Medulla oblongata (tissue), 1 donor: ENCODE results near the gene ATAD3A.
A peak's percentile ranks its signal among the peaks of the same experiment; 100 is the strongest.
"Not testable (repeated sequence)": the region's sequence is repeated elsewhere in the genome, so short reads cannot be mapped to it uniquely, and the experiment has no call there.

ENCODE experiments used
- DNase-seq: peaks from one replicate; pipeline ENCODE4 v3.0.0-alpha.2; 2015; ENCODE audit errors: extremely low spot score

The ATAD3A gene

DNA sequence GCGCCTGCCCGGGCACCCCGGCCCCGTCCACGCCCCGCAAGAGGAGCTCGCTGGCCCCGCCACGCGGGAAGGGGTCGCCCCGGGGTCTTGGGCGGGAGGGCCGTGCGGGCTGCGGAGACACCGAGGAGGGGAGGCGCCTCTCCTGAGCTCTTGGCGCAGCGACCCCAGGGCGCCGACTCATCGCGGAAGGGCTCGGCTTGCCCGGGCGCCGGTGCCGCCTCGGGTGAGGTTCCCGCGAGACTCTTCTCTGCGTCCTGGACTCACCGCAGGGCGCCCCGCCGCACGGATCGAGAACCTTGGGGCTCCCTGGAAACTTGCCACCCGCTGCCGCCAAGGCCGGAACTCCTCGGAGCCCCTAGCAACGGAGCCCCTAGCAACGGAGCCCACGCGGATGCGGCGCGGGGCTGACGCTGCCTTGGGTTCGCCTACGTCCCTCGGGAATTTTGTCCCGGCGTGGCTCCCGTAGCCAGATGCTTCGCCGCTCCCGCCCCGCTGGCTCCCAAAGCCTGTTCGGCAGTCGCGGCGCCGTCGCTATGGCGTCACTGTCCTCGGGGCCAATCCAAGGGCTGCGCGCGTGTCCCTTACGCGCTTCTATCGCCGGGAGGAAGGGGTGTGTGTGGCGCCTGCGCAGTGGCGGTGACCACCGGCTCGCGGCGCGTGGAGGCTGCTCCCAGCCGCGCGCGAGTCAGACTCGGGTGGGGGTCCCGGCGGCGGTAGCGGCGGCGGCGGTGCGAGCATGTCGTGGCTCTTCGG lies at the start of gene ATAD3A:
ATAD3A (plus strand) TSS at position 630 of the 753 bp plus-strand sequence; CDS start at position 737, 107 bp downstream.
- DNase-seq = peak; percentile 98

DNA sequence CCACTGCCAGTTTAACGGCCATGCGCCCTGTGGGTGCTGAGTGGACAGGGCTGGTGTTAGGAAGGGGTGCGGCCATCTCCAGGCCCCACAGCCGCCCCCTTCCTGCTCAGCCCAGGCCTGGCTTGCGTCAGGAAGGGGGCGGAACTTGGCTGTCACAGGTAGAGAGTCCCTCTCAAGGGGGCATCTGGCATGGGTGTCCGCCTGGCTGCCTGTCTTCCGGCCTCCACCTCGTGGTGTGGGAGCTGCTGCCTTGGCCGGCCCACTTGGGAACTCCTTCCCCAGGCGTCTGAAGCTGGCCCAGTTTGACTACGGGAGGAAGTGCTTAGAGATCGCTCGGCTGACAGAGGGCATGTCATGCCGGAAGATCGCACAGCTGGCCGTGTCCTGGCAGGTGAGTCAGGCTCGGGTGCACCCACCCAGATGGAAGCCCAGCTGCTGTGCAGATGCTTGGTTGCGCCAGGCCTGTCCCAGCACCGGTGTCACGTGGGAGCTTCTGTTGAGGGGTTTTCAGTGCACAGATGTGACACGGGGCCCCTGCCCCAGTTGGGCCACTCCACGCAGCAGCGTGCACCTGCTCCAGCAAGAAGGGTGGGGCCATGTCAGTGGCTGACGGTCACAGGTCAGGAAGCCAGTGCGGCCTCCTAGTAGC lies 49.5 kb upstream of the ATAD3A start:
- no peak for DNase-seq

DNA sequence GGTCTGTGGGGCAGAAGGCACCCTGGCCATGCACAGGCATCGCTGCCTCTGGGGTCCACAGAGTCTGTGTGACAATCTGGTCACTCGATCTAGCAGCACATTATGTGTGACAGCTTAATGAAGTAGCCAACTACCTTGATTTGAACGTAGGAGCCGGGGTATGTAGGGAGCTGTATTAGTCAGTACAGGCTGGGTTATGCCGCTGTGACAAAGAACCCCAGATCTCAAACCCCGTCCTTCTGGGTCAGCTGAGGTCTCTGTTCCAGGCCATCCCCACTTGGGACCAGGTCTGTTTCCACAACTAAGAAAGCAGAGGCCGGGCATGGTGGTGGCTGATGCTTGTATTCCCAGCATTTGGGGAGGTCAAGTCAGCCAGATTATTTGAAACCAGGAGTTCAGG lies 48.6 kb upstream of the ATAD3A start:
- no peak for DNase-seq

DNA sequence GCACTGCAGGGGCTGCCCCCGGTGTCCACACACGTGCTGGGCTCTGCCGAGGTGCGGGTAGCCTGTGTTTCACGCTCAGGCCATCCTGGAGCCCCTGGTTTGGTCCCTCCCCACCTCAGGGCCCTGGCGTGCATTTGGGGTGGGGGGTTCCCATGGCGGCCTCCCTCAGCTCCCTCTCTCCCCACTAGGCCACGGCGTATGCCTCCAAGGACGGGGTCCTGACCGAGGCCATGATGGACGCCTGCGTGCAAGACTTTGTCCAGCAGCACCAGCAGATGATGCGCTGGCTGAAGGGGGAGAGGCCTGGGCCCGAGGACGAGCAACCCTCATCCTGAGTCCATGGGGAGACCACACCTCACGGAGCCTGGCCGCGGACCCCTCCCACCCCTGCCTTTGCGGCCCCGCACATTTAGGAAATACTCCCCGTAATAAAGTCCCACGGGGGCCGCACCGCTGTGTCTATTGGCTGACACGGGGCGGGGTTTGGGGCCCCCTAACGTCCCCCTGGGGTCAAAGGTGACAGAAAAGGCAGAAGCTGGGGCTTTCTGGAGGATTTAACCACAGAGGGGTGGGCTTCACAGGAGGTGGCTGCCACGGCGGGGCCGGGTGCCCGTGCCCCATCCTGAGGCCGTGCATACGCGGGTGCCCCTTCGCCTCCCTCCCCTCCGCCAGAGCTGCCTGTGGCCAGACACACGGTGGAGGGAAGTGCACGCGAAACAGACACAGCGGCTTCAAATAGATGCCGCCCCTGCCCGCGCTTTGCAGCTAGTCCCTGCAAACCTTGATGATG lies 43.6 kb upstream of the ATAD3A start:
- DNase-seq = not testable (repeated sequence)

DNA sequence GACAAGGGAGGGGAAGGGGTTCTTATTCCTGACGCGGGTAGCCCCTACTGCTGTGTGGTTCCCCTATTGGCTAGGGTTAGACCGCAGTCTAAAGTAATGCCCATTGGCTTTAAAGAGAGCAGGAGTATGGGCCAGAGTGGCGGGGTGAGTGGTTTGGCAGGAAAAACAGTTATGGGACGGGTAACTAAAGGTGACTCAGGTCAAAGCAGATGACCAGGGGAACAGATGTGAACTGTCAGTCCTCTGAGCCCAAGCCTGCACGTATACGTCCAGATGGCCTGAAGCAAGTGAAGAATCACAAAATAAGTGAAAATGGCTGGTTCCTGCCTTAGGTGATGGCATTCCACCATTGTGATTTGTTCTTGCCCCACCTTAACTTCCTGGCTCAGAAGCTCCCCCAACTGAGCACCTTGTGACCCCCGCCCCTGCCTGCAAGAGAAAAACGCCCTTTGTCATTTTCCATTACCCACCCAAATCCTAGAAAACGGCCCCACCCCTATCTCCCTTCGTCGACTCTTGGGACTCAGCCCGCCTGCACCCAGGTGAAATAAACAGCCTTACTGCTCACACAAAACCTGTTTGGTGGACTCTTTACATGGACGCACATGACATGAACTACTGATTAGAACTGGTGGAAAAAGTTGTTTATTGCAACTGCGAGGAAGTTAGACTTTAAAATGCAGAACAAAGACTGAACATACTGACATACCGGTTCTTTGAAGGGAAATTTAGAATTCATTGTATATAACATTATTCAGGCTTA lies 41.2 kb upstream of the ATAD3A start:
- no peak for DNase-seq

DNA sequence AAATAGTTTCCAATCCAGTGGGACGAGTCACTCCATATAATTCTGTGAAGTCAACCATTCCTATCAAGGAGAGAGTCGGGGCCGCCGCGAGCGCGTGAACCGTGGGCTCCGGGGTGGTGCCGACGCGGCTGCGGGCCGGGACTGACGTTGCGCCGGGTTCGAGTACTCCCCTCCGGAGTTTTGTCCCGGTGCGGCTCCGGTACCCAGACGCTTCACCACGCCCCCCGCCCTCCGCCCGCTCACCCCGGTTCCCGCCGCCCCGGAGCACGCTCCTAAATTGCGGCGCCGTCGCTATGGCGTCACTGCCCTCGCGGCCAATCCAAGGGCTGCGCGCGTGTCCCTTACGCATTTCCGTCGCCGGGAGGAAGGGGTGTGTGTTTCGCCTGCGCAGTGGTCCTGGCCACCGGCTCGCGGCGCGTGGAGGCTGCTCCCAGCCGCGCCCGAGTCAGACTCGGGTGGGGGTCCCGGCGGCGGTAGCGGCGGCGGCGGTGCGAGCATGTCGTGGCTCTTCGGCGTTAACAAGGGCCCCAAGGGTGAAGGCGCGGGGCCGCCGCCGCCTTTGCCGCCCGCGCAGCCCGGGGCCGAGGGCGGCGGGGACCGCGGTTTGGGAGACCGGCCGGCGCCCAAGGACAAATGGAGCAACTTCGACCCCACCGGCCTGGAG lies 40.4 kb upstream of the ATAD3A start, which contains the start of gene ATAD3B:
ATAD3B (plus strand) TSS at position 377 of the 664 bp plus-strand sequence; CDS start at position 497, 120 bp downstream.
- DNase-seq = peak; percentile 95

DNA sequence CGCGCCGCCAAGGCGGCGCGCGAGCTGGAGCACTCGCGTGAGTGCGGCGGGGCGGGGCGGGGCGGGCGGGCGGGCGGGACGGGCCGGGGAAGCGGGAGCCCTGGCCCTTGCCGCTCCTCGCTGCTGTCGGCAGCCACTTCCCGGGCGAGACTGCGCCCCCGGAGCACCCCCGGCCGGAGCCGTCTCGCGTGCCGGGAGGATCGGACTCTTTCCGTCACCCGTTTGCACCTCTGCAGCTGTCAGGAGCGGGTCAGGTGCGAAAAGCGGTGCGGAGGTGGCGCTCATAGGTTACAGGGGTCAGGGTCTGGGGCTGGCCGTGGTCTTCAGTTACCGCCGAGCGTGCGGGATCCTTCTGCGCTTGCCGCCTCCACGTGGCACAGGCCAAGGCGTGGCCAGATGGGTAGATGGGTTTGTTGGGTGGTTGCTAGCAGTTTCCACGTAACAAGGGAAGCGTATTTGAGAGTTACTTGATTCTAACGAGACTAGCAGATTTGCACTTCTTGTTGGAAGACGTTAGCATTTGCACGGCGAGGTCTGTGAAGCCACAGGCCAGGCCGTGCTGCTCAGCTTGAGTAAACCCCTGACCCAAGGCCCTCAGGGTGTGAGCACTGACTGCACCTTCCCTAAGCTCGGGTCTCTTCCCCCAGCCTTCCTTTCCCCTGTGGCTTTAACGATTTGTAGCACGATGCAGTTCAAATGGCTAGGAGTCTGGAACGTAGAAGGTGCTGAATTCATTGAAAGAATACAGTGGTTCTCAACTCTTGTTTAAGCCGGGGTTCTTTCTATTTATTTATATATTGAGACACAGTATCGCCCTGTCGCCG lies 39.7 kb upstream of the ATAD3A start:
- not testable (repeated sequence) for DNase-seq

DNA sequence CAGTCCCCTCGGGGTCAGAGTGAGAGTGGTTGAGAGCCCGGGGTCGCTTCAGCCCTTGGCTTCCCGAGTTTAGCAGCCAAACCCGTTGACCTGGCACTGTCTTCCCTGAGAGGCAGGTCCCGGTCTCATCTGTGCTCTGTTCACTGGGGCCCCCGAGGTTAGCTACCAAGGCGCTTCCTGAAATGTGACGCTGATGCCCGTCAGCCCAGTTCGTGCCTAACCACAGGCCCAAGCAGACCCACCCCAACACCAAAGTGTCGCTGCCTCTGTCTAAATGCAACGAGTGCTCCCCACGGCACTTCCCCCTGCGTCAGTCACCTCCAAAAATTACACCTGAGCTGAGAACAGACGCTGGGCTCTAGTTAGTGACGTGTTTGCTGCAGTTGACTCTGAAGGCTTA lies 36.0 kb upstream of the ATAD3A start:
- not testable (repeated sequence) for DNase-seq

DNA sequence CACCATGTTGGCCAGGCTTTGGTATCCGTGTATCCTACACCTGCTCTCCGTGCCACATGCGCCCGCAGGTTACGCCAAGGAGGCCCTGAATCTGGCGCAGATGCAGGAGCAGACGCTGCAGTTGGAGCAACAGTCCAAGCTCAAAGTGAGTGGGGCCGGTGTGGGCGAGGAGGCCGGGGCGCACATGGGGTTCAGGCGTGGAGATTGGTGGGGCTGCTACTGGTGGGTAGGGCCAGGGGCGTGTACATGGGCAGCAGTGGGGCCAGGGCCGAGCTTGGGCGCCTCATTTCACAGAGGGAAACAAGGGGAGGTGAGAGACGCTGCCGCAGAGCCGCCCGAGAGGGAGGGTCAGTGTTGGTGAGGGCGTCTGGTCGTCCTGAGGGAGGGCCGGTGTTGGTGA lies 34.8 kb upstream of the ATAD3A start:
- DNase-seq = no peak

DNA sequence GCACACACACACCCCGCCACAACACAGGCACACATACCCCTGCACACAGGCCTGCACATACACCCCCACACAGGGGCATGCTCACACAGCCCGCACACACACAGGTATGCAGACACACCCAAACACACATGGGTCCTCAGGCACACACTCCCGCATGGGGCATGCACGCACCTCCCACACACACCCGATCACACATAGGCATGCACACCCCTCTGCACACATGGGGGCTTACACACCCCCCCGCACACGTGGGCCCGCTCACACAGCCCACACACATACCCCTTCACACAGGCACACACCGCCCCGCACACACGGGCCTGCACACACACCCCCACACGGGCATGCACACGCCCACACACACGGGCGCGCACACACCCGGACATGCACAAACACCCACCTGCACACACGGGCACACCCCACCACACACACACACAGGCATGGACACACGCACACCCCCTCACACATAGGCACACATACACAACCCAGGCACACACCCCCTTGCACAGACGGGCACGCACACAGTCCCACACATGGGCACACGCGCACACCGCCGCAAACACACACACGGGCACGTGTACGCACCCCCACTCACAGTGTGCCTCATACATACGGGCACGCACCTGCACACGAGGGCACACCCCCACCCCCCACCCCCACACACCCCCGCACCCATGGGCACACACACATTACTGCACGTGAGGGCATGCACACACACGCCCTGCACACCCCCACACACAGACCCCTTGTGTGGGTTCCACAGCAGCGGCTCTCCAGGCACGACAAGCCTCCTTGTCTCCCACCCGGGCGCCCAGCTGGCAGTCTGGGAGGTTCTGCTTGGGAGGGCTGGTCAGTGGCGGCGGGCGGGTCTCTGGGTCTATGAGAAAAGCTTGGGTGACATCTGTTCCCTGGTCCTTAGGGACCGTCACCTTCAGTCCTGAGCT lies 32.1 kb upstream of the ATAD3A start:
- DNase-seq = no peak

DNA sequence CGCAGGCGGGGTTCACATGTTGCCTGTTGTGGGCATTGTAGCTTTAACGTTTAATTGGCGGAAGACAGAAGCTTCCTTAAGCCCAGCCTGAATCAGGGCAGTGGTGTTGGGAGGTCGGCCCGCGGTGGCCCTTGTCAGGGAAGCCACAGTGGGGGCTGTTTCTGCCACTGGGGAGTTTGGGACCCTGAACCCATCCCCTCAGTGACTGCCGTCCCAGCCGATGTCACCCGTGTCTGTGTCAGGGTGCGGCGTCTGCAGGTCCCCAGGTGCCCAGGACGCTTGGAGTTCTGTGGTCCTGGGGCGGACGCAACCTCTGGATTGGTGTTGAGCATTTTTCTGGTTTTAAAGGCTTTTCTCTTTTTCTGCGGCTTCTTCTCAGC lies 31.5 kb upstream of the ATAD3A start:
- DNase-seq = not testable (repeated sequence)

DNA sequence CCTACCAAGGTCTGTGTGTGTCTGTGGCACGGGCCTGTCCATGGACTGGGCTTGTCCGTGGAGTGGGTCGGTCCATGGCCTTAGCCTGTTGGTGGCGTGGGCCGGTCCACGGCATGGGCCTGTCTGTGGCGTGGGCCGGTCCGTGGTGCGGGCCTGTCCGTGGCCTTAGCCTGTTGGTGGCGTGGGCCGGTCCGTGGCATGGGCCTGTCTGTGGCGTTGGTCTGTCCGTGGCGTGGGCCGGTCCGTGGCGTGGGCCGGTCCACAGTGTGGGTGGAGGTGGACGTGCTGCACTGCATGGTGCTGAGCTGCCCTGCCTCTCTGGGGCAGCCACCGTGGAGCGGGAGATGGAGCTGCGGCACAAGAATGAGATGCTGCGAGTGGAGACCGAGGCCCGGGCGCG lies 30.2 kb upstream of the ATAD3A start:
- not testable (repeated sequence) for DNase-seq

DNA sequence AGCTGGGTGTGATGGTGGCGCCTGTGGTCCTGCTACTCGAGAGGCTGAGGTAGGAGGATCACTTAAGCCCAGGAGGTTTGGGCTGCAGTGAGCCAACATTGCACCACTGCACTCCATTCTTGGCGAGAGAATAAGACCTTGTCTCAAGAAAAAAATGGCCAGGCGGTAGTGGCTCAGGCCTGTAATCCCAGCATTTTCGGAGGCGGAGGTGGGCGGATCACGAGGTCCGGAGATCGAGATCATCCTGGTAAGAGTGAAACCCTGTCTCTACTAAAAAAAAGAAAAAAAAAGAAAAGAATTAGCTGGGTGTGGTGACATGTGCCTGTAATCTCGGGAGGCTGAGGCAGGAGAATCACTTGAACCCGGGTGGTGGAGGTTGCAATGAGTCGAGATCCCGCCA lies 29.1 kb upstream of the ATAD3A start:
- no peak for DNase-seq

DNA sequence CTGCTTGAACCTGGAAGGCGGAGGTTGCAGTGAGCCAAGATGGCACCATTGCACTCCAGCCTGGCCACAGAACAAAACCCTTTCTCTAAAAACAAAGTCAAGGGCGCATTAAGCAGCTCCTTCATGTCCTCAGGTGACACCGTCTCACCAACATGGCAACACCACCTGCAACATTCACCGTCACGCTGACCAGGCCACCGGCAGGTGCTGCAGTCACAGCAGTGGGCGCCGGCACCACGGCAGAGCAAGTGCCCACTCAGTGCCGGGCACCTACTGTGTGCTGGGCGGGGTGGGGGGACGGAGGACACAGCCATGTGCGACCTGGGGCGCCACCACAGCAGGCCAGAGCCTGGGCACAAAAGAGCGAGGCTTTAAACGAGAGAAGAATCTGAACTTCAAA lies 28.2 kb upstream of the ATAD3A start:
- no peak for DNase-seq

DNA sequence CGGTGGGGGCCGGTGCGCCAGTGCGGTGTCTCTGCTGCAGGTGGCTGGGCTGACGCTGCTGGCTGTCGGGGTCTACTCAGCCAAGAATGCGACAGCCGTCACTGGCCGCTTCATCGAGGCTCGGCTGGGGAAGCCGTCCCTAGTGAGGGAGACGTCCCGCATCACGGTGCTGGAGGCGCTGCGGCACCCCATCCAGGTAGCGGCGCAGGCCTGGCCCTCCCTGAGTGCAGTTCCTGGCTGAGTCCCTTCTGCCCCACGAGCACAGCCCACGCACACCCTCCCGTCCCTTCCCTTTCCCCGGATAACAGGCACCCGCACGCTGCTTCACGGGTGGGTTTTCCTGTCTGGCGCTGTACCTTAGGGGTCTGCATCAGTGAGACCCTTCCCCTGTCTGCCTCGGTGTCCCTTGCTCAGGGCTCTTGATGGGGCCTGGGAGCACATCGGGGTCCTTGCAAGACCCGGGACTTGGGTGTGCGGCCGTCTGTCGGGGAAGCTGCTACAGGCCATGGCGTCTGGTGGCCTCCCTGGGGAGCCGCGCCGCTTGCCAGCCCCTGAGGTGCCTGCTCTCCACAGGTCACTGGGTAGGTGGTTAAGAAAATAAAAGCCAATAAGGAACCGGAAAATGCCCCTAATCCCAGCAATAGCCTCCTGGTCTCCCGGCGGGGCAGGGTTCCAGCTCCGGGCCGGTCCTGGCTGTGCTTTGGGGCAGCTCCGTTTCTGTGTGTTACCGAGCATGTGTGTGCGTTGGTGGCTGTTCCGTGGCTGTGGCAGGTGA lies 26.8 kb upstream of the ATAD3A start:
- not testable (repeated sequence) for DNase-seq

DNA sequence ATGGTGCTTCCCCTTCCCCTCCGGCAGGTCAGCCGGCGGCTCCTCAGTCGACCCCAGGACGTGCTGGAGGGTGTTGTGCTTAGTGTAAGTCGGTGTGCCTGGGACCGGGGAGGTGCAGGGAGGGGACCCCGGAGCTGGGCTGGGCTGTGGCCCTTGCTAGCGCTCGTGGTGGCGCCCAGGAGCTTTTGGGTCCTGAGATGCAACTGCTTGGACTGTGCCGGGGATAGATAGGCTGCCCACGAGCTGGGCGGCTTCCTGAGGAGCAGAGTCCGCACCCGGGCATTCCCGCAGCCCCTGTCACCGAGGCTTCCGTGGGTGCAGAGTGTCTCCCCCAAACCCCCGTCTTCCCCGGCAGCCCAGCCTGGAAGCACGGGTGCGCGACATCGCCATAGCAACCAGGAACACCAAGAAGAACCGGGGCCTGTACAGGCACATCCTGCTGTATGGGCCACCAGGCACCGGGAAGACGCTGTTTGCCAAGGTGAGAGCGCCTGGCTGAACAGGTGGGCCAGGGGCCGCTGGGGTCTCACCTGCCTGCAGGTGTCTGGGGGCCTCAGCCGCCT lies 26.1 kb upstream of the ATAD3A start:
- not testable (repeated sequence) for DNase-seq

DNA sequence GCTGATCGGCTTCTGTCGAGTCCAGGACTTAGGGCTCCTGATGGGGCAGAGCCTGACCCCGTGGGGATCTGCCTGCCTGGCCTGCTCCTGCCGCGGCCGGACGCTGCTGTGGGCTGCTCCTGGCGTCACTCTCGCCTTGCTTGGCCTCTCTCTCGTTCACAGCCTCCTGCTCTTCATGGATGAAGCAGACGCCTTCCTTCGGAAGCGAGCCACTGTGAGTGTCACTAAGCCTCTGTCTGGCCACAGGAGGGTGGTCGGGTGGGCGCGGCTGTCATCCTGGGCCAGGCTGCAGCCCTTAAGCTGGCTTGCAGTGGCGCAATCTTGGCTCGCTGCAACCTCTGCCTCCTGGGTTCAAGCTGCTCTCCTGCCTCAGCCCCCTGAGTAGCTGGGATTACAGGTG lies 24.3 kb upstream of the ATAD3A start:
- no peak for DNase-seq

DNA sequence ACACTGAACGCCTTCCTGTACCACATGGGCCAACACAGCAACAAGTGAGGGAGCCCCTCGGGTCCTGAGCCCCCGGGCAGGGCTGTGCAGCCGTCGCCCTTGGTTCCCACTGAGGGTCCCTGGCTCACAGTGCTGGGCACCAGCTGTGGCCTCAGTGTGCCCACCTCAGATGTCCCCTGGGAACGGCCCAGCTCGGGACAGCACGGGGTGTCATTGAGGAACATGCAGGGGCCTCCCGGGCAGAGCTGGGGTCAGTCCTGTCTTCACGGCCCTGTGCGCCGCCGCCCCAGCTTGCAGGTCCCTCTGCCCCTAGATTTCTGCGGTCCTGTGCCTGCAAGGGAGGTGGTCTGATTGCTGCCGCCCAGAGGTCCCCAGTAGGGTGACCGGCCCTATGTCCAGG lies 22.7 kb upstream of the ATAD3A start:
- no peak for DNase-seq
